ENCODE measurements around the gene EI24. TPM values are rescaled to one million over a fixed set of nuclear protein-coding genes. Genes with fewer than 3 reads are reported as not detected.

Gene EI24
- total and polyA plus RNA-seq, 2 of the 4 experiments (the other 2 are of a cell fraction) = 89.7 to 95.9 TPM

DNA sequence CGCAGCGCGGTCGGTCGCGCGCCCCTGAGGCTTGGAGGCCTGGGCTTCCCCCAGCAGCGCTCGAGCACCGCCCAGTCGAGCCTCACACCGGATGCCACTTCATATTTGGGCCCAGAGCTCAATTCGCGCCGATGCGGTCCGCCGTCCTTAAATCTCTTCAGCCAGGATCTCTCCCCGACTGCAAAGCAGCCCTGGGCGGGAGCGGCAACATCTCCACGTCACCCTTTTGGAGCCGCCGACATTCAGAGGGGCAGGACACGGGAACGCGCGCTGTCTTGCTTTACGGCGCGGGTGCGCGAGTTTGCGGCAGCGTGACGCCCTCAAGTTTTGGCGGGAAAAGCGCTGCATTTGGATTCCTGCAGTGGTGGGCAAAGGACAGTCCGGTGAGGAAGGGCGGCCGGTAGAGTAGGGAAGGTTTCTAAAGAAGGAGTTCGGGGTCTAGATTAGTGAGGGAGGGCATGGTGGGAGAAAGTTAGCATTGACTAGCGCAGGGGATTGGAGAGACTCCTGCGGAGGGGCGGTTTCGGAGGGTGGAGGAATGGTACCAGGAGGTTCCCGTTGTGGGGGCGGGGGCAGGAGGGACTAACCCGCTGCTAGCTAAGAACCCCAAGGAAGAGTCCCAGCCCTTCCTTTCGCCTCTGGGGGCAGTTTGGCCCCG is 56.5 kb downstream of the EI24 start:
- Histone ChIP-seq H2BK5ac (ENCODE audit: low read depth, low read length, poor library complexity, severe bottlenecking) (peak overlapping the region; percentile 97), H3K4ac (ENCODE audit: low read depth, low read length) (peak overlapping the region; percentile 98), H3K27ac (ENCODE audit: insufficient read depth, low read length) (peak overlapping the region; percentile 95), H3K4me1 (ENCODE audit: control insufficient read depth, insufficient read depth, low read length) (peaks cover 8% of the 10 kb centered on the region), H2AK5ac (ENCODE audit: low read depth, low read length) (peak overlapping the region; percentile 76; the same call in 1 of the 2 replicates), H3K9me1 (ENCODE audit: insufficient read depth, low read length) (0 out of 2 replicates have a peak, but pooled peaks cover 2% of the 10 kb centered on the region), H3K14ac (replicated peaks; ENCODE audit: low read depth, low read length) (peak overlapping the region; percentile 99), H4K8ac (ENCODE audit: low read depth in 2 of 2, low read length in 2 of 2) (peak overlapping the region; percentile 91 to 99), H2BK120ac (ENCODE audit: low read depth, low read length) (peak overlapping the region; percentile 94), H4K5ac (ENCODE audit: low read depth, low read length) (peak overlapping the region; percentile 91), H4K91ac (ENCODE audit: insufficient read depth, low read depth, low read length) (peak overlapping the region; percentile 96), H3K79me1 (ENCODE audit: low read depth in 1 of 2, low read length in 2 of 2) (peaks cover 11 to 48% of the 10 kb centered on the region in 2 experiments; a peak in 3 of 4 replicates), H3K27me3 (ENCODE audit: control insufficient read depth, insufficient read depth, low read length) (no peaks in the 10 kb centered on the region), H3K36me3 (ENCODE audit: control insufficient read depth, insufficient read depth, low read length) (peaks cover 3% of the 10 kb centered on the region), H3K9ac (ENCODE audit: low read depth, low read length) (peak overlapping the region; percentile 92), H3K9me3 (ENCODE audit: control insufficient read depth, insufficient read depth, low read length) (no peaks in the 10 kb centered on the region), H2BK15ac (ENCODE audit: low read depth, low read length) (no peak overlapping the region; the same call in 2 of the 3 replicates), H4K20me1 (ENCODE audit: insufficient read depth, low read length) (no peaks in the 10 kb centered on the region), H2AK9ac (replicated peaks; ENCODE audit: low read depth, low read length, poor library complexity) (peak overlapping the region; percentile 99), H3K4me3 (ENCODE audit: insufficient read depth, low read depth, low read length) (peak overlapping the region; percentile 72), H2BK20ac (ENCODE audit: low read depth, low read length) (peak overlapping the region; percentile 57), H3K4me2 (ENCODE audit: low read depth, low read length) (peak overlapping the region; percentile 95), H2AFZ (replicated peaks; ENCODE audit: low read length, poor library complexity) (peak overlapping the region; percentile 98), H3K23ac (ENCODE audit: low read depth, low read length) (peak overlapping the region; percentile 95), H3K56ac (ENCODE audit: extremely low read depth, insufficient read depth, low read length) (peak overlapping the region; percentile 96), H3K18ac (ENCODE audit: low read depth, low read length) (peak overlapping the region; percentile 90)
- 1% methylated on average over 25 of the region's 51 CpGs; no CpG with 5 or more reads in 1 of the 2 experiments for WGBS, 2 experiments (ENCODE audit: extremely low coverage in 2 of 2, insufficient read length in 1 of 2)
- ChIA-PET POLR2A (ENCODE audit: unreplicated experiment) (interaction anchor here (1.2 kb wide), 1 partner anchor 277 kb away, joined by 4 read pairs; the partner anchor contains the start of gene PUS3), CTCF (no interaction called here)
- dilution Hi-C loops (cut with HindIII; ENCODE audit: low sequenced_read_pairs, unreplicated experiment) = no loop called here
- in situ Hi-C loops (cut with MboI; ENCODE audit: low sequenced_read_pairs) = loop anchor here (10.0 kb wide), 1 partner anchor 249 kb away; no protein-coding TSS in a partner anchor
- BruUV-seq (replicated peaks) = no TSS peak
- ATAC-seq (ENCODE audit: low read depth) (peak; percentile 73), DNase-seq (peak; percentile 85)
- intact Hi-C loops (cut with micrococcal nuclease) = loop anchor here (1.0 to 2.0 kb wide), 2 partner anchors 49 to 249 kb away; no protein-coding TSS in a partner anchor
- no peak for TF ChIP-seq NFE2L2 (IDR thresholded peaks at IDR 0.05; ENCODE audit: low read depth, low read length)
- TF ChIP-seq MAZ (IDR thresholded peaks at IDR 0.05; ENCODE audit: borderline replicate concordance, low read depth, low read length) = peak; percentile 46; the same call in 1 of the 2 replicates
- TF ChIP-seq, protein P1, sequence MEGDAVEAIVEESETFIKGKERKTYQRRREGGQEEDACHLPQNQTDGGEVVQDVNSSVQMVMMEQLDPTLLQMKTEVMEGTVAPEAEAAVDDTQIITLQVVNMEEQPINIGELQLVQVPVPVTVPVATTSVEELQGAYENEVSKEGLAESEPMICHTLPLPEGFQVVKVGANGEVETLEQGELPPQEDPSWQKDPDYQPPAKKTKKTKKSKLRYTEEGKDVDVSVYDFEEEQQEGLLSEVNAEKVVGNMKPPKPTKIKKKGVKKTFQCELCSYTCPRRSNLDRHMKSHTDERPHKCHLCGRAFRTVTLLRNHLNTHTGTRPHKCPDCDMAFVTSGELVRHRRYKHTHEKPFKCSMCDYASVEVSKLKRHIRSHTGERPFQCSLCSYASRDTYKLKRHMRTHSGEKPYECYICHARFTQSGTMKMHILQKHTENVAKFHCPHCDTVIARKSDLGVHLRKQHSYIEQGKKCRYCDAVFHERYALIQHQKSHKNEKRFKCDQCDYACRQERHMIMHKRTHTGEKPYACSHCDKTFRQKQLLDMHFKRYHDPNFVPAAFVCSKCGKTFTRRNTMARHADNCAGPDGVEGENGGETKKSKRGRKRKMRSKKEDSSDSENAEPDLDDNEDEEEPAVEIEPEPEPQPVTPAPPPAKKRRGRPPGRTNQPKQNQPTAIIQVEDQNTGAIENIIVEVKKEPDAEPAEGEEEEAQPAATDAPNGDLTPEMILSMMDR (conservative IDR thresholded peaks at IDR 0.05; ENCODE audit: low read depth, low read length) = no peak
- no peak for TF ChIP-seq SMC3 (IDR thresholded peaks at IDR 0.05; ENCODE audit: low read depth, low read length)
- peak; percentile 78 for TF ChIP-seq POLR2A (IDR thresholded peaks at IDR 0.05; ENCODE audit: low read depth, low read length)
- no peak; the same call in 1 of the 2 replicates for TF ChIP-seq CHD1 (IDR thresholded peaks at IDR 0.05; ENCODE audit: low read depth, low read length)
- TF ChIP-seq RAD21 (IDR thresholded peaks at IDR 0.05; ENCODE audit: low read length) = no peak
- no peak for TF ChIP-seq ELK1 (IDR thresholded peaks at IDR 0.05; ENCODE audit: borderline replicate concordance, low read depth, low read length)
- no peak for TF ChIP-seq CEBPB (IDR thresholded peaks at IDR 0.05; ENCODE audit: low read depth, low read length)
- TF ChIP-seq, protein P2, sequence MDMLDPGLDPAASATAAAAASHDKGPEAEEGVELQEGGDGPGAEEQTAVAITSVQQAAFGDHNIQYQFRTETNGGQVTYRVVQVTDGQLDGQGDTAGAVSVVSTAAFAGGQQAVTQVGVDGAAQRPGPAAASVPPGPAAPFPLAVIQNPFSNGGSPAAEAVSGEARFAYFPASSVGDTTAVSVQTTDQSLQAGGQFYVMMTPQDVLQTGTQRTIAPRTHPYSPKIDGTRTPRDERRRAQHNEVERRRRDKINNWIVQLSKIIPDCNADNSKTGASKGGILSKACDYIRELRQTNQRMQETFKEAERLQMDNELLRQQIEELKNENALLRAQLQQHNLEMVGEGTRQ (IDR thresholded peaks at IDR 0.05; ENCODE audit: low read depth, low read length) = peak; percentile 22; the same call in 1 of the 2 replicates
- TF ChIP-seq RFX5 (IDR thresholded peaks at IDR 0.05; ENCODE audit: low read depth, low read length) = no peak
- no peak for TF ChIP-seq RCOR1 (IDR thresholded peaks at IDR 0.05; ENCODE audit: insufficient replicate concordance, low read length)
- TF ChIP-seq MXI1 (IDR thresholded peaks at IDR 0.05; ENCODE audit: borderline replicate concordance, low read depth, low read length) = peak; percentile 82
- TF ChIP-seq FOS (IDR thresholded peaks at IDR 0.05; ENCODE audit: low read depth, low read length) = no peak

Data from IMR-90 (cell line).